MG63 (cell line): Measurements from ENCODE around the gene CLCNKB. TPM values are rescaled to one million over a fixed set of nuclear protein-coding genes. Genes with fewer than 3 reads are reported as not detected.

Experiments used
- DNase-seq: peaks from one replicate; pipeline ENCODE4 v3.0.0-alpha.2; 2020
- H3K27me3 ChIP-seq: fragments of 250-450 bp; sonication (Bioruptor Pico); 2 replicates; pipeline ENCODE4 v1.5.1; 2020; ENCODE audit warnings: mild to moderate bottlenecking, moderate library complexity
- H3K36me3 ChIP-seq: fragments of 250-450 bp; sonication (Bioruptor Pico); 2 replicates; pipeline ENCODE4 v1.5.1; 2020; ENCODE audit warnings: mild to moderate bottlenecking, moderate library complexity
- H3K4me3 ChIP-seq: fragments of 250-450 bp; sonication (Bioruptor Pico); 2 replicates; pipeline ENCODE4 v1.5.1; 2020; ENCODE audit warnings: mild to moderate bottlenecking, moderate library complexity
- H3K9me3 ChIP-seq: fragments of 250-450 bp; sonication (Bioruptor Pico); 2 replicates; pipeline ENCODE4 v1.5.1; 2020; ENCODE audit warnings: mild to moderate bottlenecking, moderate library complexity
- total RNA-seq: library from RNA; depleted of rRNA; stranded (reverse); fragments of >200 nt; shearing (Covaris generic); gene quantifications from 2 replicates; pipeline ENCODE4 v1.2.3, GENCODE V29; 2014; ENCODE audit warnings: low replicate concordance

CLCNKB gene
- total RNA-seq, 1 experiment from 2014 or later: not detected

GRCh38 chr1:16076031-16076864, 32.7 kb downstream of the CLCNKB start:
- no peak overlapping the region for H3K4me3 ChIP-seq
- H3K9me3 ChIP-seq: no peaks in the 10 kb centered on the region
- H3K36me3 ChIP-seq: no peaks in the 10 kb centered on the region
- no peaks in the 10 kb centered on the region for H3K27me3 ChIP-seq
- peak; percentile 86 for DNase-seq

GRCh38 chr1:16076865-16077238, 33.3 kb downstream of the CLCNKB start:
- Histone ChIP-seq H3K4me3 (no peak overlapping the region), H3K36me3 (no peaks in the 10 kb centered on the region), H3K9me3 (no peaks in the 10 kb centered on the region), H3K27me3 (no peaks in the 10 kb centered on the region)
- DNase-seq: peak; percentile 88

DNA sequence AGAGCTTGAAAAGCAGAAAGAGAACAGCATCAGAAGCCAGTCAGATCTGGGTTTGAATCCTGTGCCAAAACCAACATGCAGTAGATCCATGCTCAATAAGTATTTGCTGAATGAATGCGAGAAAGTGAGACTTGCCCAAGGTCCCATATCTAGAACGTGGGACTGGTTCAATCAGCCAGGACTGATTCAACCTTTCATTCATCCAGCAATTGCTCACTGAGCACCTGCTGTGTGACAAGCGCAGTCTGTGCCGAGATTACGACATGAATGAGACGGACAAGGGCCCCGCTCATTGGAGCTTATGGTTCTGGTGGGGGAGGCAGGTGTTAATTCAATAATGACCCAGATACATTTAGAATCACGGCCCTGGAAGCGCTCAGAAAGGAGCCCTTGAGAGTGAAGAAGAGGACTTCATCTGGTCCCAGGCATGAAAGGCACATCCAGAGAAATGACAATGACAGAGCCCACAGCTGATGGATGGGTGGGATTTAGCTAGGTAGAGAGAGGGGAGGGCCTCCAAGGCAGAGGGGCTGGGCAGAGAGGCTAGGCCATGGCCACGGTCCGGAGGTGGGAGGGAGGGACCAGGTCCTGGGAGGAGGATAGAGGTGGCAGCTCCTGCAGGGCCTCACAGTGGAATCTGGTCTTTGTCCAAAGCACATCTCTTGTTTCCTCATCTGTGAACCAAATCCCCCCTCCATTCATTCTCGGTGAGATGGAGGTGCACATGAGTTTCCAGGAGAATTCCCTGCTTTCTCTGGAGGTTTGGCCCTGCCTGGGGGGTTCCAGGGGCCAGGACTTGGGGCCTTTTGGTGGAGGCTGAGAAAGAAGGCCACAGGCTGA, 34.0 kb downstream of the CLCNKB start:
- no peaks in the 10 kb centered on the region for H3K9me3 ChIP-seq
- H3K4me3 ChIP-seq: no peak overlapping the region
- H3K36me3 ChIP-seq: no peaks in the 10 kb centered on the region
- peak; percentile 17 for DNase-seq
- no peaks in the 10 kb centered on the region for H3K27me3 ChIP-seq

DNA sequence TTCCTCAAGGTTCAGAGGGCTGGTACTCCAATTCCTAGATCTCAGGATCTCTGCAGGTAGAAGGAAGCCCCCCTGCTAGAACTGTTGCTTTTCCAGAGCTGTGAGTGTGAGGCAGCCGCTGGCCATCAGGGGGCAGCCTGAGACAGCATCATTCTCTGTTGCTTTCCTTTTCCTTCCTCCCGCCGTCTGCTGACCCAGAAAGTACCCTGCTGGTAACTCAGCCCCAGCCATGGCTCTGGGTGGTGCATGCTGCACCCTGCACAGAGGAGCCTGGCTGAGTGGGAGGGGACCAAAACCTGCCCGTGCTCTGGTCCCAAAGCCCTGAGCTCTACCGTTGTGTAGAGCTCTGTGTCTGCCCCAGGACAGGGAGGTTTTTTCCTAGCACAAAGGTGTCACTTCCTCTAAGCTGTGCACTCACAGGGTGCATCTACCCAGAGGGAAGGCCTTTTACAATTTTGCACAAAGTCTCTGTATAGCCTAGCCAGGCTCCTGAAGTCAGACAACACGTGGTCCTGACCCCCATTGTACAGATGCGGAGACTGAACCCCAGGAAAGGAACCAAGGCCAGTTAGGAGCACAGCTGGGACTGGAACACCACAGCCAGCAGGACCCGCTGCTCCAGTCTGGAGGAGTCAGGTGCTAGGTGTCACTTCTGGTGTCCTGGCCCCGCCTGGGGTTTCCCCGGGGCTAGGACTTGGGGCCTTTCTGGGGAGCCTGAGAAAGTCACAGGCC, 35.5 kb downstream of the CLCNKB start:
- DNase-seq: peak; percentile 71
- no peaks in the 10 kb centered on the region for H3K27me3 ChIP-seq
- H3K36me3 ChIP-seq: no peaks in the 10 kb centered on the region
- H3K4me3 ChIP-seq: no peak overlapping the region
- no peaks in the 10 kb centered on the region for H3K9me3 ChIP-seq

GRCh38 chr1:16080422-16081150, 37.0 kb downstream of the CLCNKB start:
- Histone ChIP-seq H3K9me3 (no peaks in the 10 kb centered on the region), H3K4me3 (no peak overlapping the region), H3K27me3 (no peaks in the 10 kb centered on the region), H3K36me3 (no peaks in the 10 kb centered on the region)
- no peak for DNase-seq

DNA sequence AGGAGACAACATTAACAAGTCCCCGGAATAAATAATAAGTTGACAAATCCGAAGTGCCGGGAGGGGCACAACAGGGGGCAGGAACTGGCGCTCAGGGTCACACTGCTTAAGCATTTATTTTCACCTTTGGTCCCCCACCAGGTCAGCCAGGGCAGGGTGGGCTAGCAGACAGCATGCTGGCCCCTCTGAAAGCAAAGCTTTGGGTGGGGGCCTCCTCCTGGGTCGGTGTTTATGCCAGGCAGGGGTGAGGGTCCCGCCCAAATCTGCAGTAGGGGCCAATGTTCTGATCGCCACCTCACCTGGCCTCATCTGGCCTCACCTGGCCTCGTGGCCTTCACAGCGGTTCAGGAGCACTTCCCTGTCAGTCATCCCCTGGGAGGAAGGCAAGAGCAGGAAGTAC, 38.1 kb downstream of the CLCNKB start:
- Histone ChIP-seq H3K9me3 (no peaks in the 10 kb centered on the region), H3K36me3 (no peaks in the 10 kb centered on the region), H3K4me3 (no peak overlapping the region), H3K27me3 (no peaks in the 10 kb centered on the region)
- no peak for DNase-seq

DNA sequence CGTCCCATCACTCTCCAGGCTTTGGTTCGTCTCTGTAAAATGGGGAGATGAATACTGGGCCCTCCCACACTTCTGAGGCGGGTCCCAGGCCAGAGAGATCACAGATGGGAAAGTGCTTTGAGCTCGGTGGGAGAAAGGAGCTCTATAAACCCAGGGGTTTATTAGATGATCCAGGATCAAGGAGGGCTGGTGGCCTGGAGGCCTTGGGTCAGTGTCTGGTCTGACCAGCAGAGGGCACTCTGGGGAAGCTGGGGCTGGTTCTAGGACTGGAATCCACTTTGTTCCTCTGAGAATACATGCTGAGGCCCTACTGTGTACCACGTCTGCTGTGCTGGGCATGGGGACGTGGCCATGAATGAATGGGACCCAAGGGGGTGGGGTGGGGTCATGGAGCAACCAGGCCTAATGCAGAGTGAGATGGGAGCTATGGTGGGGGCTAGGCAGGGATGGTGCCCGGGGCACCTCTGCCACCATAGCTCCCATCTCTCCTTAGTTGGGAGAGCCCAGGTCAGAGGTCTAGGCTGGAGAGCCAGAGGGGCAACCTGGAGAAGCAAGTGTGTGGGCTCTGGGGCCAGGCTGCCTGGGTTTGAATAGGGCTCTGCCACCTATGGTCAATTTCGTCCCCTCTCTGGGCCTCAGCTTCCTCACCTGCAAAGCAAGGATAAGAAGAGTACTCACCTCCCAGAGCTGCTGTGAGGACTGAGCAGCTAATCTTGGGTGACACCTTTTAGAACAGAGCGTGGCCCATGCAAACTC, 38.9 kb downstream of the CLCNKB start:
- peak; percentile 62 for DNase-seq
- H3K4me3 ChIP-seq: no peak overlapping the region
- no peaks in the 10 kb centered on the region for H3K36me3 ChIP-seq
- no peaks in the 10 kb centered on the region for H3K27me3 ChIP-seq
- no peaks in the 10 kb centered on the region for H3K9me3 ChIP-seq

- Histone ChIP-seq H3K9me3 (no peaks in the 10 kb centered on the region), H3K27me3 (no peaks in the 10 kb centered on the region), H3K4me3 (no peak overlapping the region), H3K36me3 (no peaks in the 10 kb centered on the region)
- DNase-seq: no peak
These were observed 39.9 kb downstream of the CLCNKB start for GRCh38 chr1:16083486-16083885.

- no peaks in the 10 kb centered on the region for H3K36me3 ChIP-seq
- no peaks in the 10 kb centered on the region for H3K9me3 ChIP-seq
- DNase-seq: no peak
- no peak overlapping the region for H3K4me3 ChIP-seq
- H3K27me3 ChIP-seq: no peaks in the 10 kb centered on the region
These were observed 41.9 kb downstream of the CLCNKB start for GRCh38 chr1:16085522-16085921.

DNA sequence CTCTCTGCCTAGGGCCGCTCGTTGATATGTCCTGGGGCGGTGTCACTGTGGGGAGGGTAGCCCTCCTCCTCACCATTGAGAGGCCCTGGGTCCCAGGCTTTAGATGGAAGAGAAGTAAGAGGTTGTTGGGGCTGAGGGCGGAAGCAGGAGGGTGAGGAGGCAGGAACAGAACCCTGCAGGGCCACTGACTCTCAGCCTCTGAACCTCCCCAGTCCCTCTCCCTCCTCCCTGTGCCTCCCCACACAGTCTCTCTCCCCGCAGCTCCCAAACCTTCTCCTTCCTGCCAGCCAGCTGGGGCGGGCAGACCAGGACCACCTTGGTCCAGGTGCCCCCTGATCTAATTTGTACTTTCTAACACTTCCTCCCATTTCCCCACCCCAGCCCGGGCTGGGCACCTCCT, 44.2 kb downstream of the CLCNKB start:
- no peak for DNase-seq
- no peak overlapping the region for H3K4me3 ChIP-seq
- H3K27me3 ChIP-seq: no peaks in the 10 kb centered on the region
- H3K36me3 ChIP-seq: no peaks in the 10 kb centered on the region
- H3K9me3 ChIP-seq: no peaks in the 10 kb centered on the region

DNA sequence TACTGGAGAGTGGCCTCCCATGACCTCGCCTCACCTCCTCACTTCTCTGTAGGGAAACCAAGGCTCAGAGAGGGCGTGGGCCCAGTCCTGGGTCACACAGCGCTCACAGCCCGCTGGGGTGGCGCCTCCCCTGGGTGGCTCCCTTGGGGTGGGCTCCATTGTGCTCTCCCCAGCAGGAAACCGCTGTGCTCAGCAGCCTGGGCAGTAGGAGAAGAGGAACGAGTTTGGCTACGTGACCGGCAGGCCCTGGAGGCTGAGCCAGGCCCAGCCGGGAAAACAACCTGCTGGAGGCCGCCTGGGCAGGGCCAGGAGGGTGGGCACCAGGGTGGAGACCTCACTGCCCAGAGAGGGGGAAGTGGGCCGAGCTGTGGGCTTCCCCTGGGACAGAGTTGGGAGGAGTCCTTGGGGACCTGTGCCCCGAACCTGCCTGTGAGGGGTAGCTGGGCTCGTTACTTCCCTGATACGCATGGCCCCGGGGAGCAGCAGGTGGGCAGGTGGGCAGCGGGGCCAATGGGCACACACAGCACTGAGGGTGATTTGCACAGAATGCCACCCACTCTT, 44.8 kb downstream of the CLCNKB start:
- DNase-seq: no peak
- H3K4me3 ChIP-seq: no peak overlapping the region
- H3K36me3 ChIP-seq: no peaks in the 10 kb centered on the region
- no peaks in the 10 kb centered on the region for H3K27me3 ChIP-seq
- no peaks in the 10 kb centered on the region for H3K9me3 ChIP-seq

DNA sequence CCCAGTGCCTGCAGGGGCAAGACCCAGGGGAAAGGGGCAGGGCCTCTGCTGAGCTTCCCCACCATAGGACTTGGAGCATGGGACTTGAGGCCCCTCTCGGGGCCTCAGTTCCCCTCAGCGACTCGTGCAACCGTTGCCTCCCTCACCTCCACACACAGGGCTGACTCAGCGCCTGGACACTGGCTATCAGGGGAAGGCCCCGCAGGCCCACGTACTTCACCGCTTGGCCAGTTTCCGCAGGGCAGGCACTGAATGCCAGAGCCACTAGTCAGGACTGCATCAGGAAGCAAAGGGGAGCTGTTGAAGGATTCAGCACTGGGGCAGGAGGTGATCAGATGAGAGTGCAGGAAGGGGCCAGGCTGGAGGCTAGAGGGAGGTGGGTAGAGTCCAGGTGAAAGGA, 45.4 kb downstream of the CLCNKB start:
- H3K27me3 ChIP-seq: no peaks in the 10 kb centered on the region
- DNase-seq: peak; percentile 37
- H3K4me3 ChIP-seq: no peak overlapping the region
- H3K36me3 ChIP-seq: no peaks in the 10 kb centered on the region
- no peaks in the 10 kb centered on the region for H3K9me3 ChIP-seq

GRCh38 chr1:16090076-16090826, 46.7 kb downstream of the CLCNKB start:
- Histone ChIP-seq H3K9me3 (no peaks in the 10 kb centered on the region), H3K27me3 (no peaks in the 10 kb centered on the region), H3K4me3 (no peak overlapping the region), H3K36me3 (no peaks in the 10 kb centered on the region)
- DNase-seq: no peak

GRCh38 chr1:16091296-16091695, 47.7 kb downstream of the CLCNKB start:
- no peak for DNase-seq
- Histone ChIP-seq H3K36me3 (no peaks in the 10 kb centered on the region), H3K4me3 (no peak overlapping the region), H3K9me3 (no peaks in the 10 kb centered on the region), H3K27me3 (no peaks in the 10 kb centered on the region)
